Ovary (tissue), 9 donors: ENCODE data around the gene TMCC3. TPM values are rescaled to one million over a fixed set of nuclear protein-coding genes. Genes with fewer than 3 reads are reported as not detected.
A peak's percentile ranks its signal among the peaks of the same experiment; 100 is the strongest.
"Not testable (repeated sequence)": the region's sequence is repeated elsewhere in the genome, so short reads cannot be mapped to it uniquely, and the experiment has no call there.

Source experiments
- DNase-seq, 5 donors: peaks; one replicate each; pipeline ENCODE4 v3.0.0-alpha.2; 2019 to 2020
- H3K27ac ChIP-seq, 2 donors: fragments of 200-600 bp; one replicate each; pipeline versions ENCODE4 v1.5.1 to v1.8.0; 2019 to 2022
- H3K27me3 ChIP-seq: fragments of 200-600 bp; one replicate; pipeline ENCODE4 v1.8.0; 2022
- H3K36me3 ChIP-seq: fragments of 200-600 bp; sonication (generic); one replicate; pipeline ENCODE4 v1.5.1; 2019
- H3K4me1 ChIP-seq: one replicate; pipeline ENCODE4 v1.8.1; 2013; ENCODE audit warnings: mild to moderate bottlenecking, moderate library complexity; ENCODE audit not compliant: insufficient read depth
- H3K4me3 ChIP-seq: fragments of 200-600 bp; sonication (generic); one replicate; pipeline ENCODE4 v1.5.1; 2017
- H3K9me3 ChIP-seq, 2 donors: fragments of 200-600 bp in 1 of 2; sonication (generic) in 1 of 2; one replicate each; pipeline versions ENCODE4 v1.5.1 to v1.8.1; 2013 to 2019; ENCODE audit warnings: mild to moderate bottlenecking in 1 of 2, moderate library complexity in 1 of 2
- EP300 ChIP-seq: sonication (generic); formaldehyde crosslinking; IDR thresholded peaks from one replicate; pipeline ENCODE4 v1.6.1; 2017; ENCODE audit warnings: antibody characterized with exemption
- POLR2A ChIP-seq: fragments of 450-650 bp; IDR thresholded peaks from one replicate; pipeline ENCODE4 v1.6.1; 2017; ENCODE audit warnings: antibody characterized with exemption, mild to moderate bottlenecking, moderate library complexity
- WGBS, 3 donors: extraction: QIAGEN DNeasy Blood & Tissue Kit in 1 of 3; methylation state at CpG; one replicate each; pipeline versions ENCODE4 v1.1.5 to v1.1.7; 2013 to 2017; 5-methylcytosine and 5-hydroxymethylcytosine counted together
- intact Hi-C, 4 donors: fragments of 100-400 bp; cut with DNase I; formaldehyde crosslinking; loops; one replicate each; pipeline versions ENCODE4 v1.11.0 to v1.15.1; 2022 to 2023
- polyA plus RNA-seq, 2 donors: library from polyadenylated mRNA; stranded (reverse); fragments of 200-250 nt in 1 of 2; fragments of 350-450 nt in 1 of 2; fragmentation: Illumina TruSeq in 1 of 2; extraction: RNeasy Lipid Tissue Mini Kit (QIAGEN cat#74804) in 1 of 2; gene quantifications; one replicate each; pipeline ENCODE4 v1.2.3, GENCODE V29; 2013 to 2014
- total RNA-seq, 7 donors: library from RNA; depleted of rRNA in 2 of 7; stranded (reverse); fragments of >200 nt in 2 of 7; fragmentation: NEBNext Ultra II Directional in 3 of 7; extraction: Animal tissue kit (Norgen Biotek cat#: 25700) in 3 of 7; gene quantifications; one replicate each; pipeline versions ENCODE4 v1.1.0 to v1.2.4, GENCODE V29; 2016 to 2023
- TF ChIP-seq, protein P1 (sequence below), 3 donors: fragments of 450-650 bp in 2 of 3; fragments of 200-600 bp in 1 of 3; IDR thresholded peaks; one replicate each; pipeline versions ENCODE4 v1.5.1 to v1.8.0; 2016 to 2022; ENCODE audit warnings: antibody characterized with exemption in 3 of 3, mild to moderate bottlenecking in 1 of 3
- donor health status: DM: no; HTN: no; CAD: no; lungs with moderate emphysema.
- donor health status: DM: no; HTN: no; CAD: no.
- donor health status: Bipolar disorder and iron deficiency.
- donor health status: DM: yes; HTN: yes; CAD: no.
- donor health status: DM: no; HTN: no; CAD: no.
- donor health status: DM: yes; HTN: yes; CAD: no.

TMCC3 gene
- total and polyA plus RNA-seq, 9 donors, result 4.8 to 24.6 (median 9.6) TPM

DNA sequence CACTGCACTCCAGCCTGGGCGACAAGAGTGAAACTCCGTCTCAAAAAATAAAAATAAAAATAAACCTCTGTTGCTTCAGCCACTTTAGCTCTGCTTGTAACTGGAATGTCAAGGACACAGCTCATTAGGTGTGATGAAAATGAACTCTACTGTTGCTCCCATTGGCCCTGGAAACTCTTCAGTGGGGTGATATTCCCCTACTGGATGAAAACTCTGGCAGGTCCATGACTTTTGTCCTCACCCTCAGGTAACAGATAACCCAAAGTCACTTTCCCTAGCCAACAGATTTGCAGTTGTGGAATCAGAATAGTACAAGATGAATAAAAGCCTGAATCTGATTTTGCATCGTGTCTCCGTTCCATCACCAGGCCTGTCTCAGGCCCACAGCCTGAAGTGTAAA is 98.5 kb downstream of the TMCC3 start:
- Histone ChIP-seq H3K36me3 (no peaks in the 10 kb centered on the region), H3K27ac (no peak overlapping the region), H3K9me3 (no peaks in the 10 kb centered on the region), H3K4me1 (peaks cover 2% of the 10 kb centered on the region), H3K27me3 (no peaks in the 10 kb centered on the region), H3K4me3 (no peak overlapping the region)
- intact Hi-C loops, result loop anchor here in 2 of 4 donors (5.0 to 10.0 kb wide), 2 partner anchors 203 to 325 kb away; no protein-coding TSS in a partner anchor
- TF ChIP-seq, protein P1, sequence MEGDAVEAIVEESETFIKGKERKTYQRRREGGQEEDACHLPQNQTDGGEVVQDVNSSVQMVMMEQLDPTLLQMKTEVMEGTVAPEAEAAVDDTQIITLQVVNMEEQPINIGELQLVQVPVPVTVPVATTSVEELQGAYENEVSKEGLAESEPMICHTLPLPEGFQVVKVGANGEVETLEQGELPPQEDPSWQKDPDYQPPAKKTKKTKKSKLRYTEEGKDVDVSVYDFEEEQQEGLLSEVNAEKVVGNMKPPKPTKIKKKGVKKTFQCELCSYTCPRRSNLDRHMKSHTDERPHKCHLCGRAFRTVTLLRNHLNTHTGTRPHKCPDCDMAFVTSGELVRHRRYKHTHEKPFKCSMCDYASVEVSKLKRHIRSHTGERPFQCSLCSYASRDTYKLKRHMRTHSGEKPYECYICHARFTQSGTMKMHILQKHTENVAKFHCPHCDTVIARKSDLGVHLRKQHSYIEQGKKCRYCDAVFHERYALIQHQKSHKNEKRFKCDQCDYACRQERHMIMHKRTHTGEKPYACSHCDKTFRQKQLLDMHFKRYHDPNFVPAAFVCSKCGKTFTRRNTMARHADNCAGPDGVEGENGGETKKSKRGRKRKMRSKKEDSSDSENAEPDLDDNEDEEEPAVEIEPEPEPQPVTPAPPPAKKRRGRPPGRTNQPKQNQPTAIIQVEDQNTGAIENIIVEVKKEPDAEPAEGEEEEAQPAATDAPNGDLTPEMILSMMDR (IDR thresholded peaks at IDR 0.05), result no peak
- TF ChIP-seq POLR2A (no peak), EP300 (no peak)
- no peak for DNase-seq
- 30 to 88% (median 65%) methylated on average over 4 of the region's 4 CpGs for WGBS, 3 donors

DNA sequence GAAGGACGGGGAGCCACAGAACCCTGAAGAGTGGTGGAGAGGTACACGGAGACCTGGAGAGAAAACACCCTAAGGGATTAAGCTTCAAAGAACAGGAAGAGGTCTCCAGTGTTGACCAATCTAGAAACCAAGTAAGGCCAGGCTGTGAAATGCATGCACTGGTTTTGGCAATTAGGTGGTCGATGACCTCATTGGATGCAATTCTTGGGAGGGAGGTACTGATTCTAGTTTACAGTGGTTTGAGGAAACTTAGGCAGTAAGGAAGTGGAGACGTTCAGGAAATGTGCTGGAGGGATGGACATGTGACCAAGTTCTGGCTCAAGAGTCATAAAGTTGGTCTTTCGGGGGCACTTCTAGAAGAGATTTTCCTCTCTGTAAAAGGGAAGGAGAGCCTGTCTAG is 99.4 kb downstream of the TMCC3 start:
- WGBS, 3 donors, result 86 to 98% (median 95%) methylated on average over 5 of the region's 5 CpGs
- no peak for TF ChIP-seq EP300

DNA sequence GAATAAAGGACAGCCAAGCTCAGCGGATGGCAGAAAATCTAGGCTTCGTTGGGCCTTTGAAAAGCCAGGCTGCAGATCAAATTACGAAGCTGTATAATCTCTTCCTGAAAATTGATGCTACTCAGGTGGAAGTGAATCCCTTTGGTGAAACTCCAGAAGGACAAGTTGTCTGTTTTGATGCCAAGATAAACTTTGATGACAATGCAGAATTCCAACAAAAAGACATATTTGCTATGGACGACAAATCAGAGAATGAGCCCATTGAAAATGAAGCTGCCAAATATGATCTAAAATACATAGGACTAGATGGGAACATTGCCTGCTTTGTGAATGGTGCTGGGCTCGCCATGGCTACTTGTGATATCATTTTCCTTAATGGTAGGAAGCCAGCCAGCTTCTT is 101.5 kb downstream of the TMCC3 start:
- H3K4me1 ChIP-seq, H3K9me3 ChIP-seq, H3K4me3 ChIP-seq, H3K36me3 ChIP-seq, H3K27me3 ChIP-seq, DNase-seq, H3K27ac ChIP-seq: not testable (repeated sequence)
- 91 to 95% (median 92%) methylated on average over 5 of the region's 5 CpGs for WGBS, 3 donors
- intact Hi-C loops, result loop anchor here (10.0 kb wide), 3 partner anchors 206 to 326 kb away; no protein-coding TSS in a partner anchor

More for the DNA sequence above, 99.4 kb downstream of the TMCC3 start:
- Histone ChIP-seq H3K36me3 (no peaks in the 10 kb centered on the region), H3K4me3 (no peak overlapping the region), H3K27ac (no peak overlapping the region), H3K9me3 (no peaks in the 10 kb centered on the region), H3K4me1 (peaks cover 2% of the 10 kb centered on the region), H3K27me3 (no peaks in the 10 kb centered on the region)
- DNase-seq, result no peak
- intact Hi-C loops, result loop anchor here in 2 of 4 donors (5.0 to 10.0 kb wide), 2 partner anchors 204 to 326 kb away; no protein-coding TSS in a partner anchor

DNA sequence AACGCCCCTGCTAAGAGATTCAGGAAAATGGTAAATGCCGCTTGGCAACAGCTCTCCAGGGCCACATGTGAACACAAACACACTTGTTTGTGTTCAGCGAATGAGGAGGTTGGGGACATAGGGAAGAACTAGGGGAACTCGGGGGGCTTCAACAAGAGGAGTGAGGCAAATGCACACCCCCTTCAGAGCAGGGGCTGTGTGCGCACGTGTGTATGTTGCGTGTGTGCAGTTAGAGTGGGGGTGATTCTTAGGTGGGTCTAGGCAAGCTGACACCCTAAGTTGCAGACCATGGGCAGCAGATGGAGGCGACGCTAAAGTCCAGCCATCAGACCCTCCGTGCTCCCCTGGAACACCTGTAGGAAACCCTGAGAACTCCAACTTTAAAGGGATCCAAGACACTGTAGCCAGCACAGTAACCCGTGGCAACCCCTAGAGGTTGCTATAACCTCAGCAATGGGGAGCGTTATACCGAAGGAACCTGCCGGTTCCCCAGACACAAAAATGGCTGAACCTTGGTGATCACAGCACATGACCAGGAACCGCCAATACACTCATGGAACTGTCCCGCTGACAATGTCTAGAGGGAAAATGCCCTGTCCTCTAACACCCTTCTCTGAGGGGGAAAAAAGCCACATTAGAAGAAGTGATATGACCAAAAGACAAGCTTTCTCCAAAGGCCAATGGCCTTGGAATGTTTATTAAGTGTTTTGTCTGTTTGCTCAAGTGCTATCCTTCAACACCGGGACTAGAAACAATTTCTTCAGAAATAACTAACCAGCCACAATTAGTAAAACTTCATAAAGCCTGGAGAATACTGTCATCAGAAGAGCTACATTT is 104.2 kb downstream of the TMCC3 start:
- Histone ChIP-seq H3K9me3 (no peaks in the 10 kb centered on the region), H3K36me3 (no peaks in the 10 kb centered on the region), H3K27ac (no peak overlapping the region), H3K27me3 (no peaks in the 10 kb centered on the region), H3K4me1 (no peaks in the 10 kb centered on the region), H3K4me3 (no peak overlapping the region)
- DNase-seq, result peak; percentile 30 to 48 (median 40)
- no peak for TF ChIP-seq POLR2A
- TF ChIP-seq, protein P1 (IDR thresholded peaks at IDR 0.05), result peak; percentile 19 to 59 (median 35)
- TF ChIP-seq EP300, result no peak
- intact Hi-C loops, result loop anchor here (10.0 kb wide), 3 partner anchors 209 to 329 kb away; no protein-coding TSS in a partner anchor
- WGBS, 3 donors, result 41 to 47% (median 47%) methylated on average over 17 of the region's 17 CpGs

DNA sequence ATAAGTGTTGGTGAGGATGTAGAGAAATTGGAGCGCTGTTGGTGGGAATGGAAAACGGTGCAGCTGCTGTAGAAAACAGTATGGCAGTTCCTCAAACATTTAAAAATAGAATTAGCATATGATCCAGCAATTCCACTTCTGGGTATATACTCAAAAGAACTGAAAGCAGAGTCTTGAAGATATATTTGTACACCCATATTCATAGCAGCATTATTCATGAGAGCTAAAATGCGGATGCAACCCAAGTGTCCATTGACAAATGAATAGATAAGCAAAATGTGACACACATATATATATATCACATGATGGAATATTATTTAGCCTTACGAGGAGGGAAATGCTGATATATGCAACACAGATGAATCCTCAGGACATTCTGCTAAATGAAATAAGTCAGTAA is 106.0 kb downstream of the TMCC3 start:
- Histone ChIP-seq H3K4me1 (no peaks in the 10 kb centered on the region), H3K27me3 (no peaks in the 10 kb centered on the region), H3K9me3 (no peaks in the 10 kb centered on the region), H3K36me3 (no peaks in the 10 kb centered on the region), H3K4me3 (no peak overlapping the region), H3K27ac (no peak overlapping the region)
- 88 to 91% (median 90%) methylated on average over 4 of the region's 4 CpGs for WGBS, 3 donors
- intact Hi-C loops, result loop anchor here (10.0 kb wide), 3 partner anchors 210 to 330 kb away; no protein-coding TSS in a partner anchor
- TF ChIP-seq, protein P1 (IDR thresholded peaks at IDR 0.05), result no peak
- TF ChIP-seq EP300 (no peak), POLR2A (no peak)
- DNase-seq, result no peak
